Keratinocyte (primary cell): Measurements from ENCODE around the gene CD274. TPM values are rescaled to one million over a fixed set of nuclear protein-coding genes. Genes with fewer than 3 reads are reported as not detected.

Source experiments
- DNase-seq: peaks from one replicate; pipeline ENCODE4 v3.0.0-alpha.2; 2011; ENCODE audit warnings: low read depth, missing footprints, low spot score
- FAIRE-seq: peaks from 2 replicates; lab custom pipeline; 2011; peaks lifted over from hg19 to GRCh38; lab: Jason Lieb, UNC
- H2AFZ ChIP-seq: 2 replicates; pipeline ENCODE4 v1.6.0; 2012; ENCODE audit warnings: low read length, control low read depth, inconsistent platforms; ENCODE audit not compliant: control insufficient read depth
- H3K27ac ChIP-seq: 2 replicates; pipeline ENCODE4 v1.5.1; 2011; ENCODE audit warnings: low read length; ENCODE audit not compliant: control insufficient read depth, insufficient read depth
- H3K27me3 ChIP-seq: 3 replicates; pipeline ENCODE4 v1.6.0; 2011; ENCODE audit warnings: low read length; ENCODE audit not compliant: control insufficient read depth, insufficient read depth; ENCODE audit errors: extremely low read depth
- H3K36me3 ChIP-seq, 2 experiments: 2 replicates in 1 of 2; 3 replicates in 1 of 2; pipeline ENCODE4 v1.5.1; 2011; ENCODE audit warnings: low read length in 2 of 2, mild to moderate bottlenecking in 1 of 2; ENCODE audit not compliant: control insufficient read depth in 2 of 2, insufficient read depth in 2 of 2; ENCODE audit errors: extremely low read depth in 1 of 2
- H3K4me1 ChIP-seq: 3 replicates; pipeline ENCODE4 v1.5.1; 2011; ENCODE audit warnings: low read length; ENCODE audit not compliant: control insufficient read depth, insufficient read depth; ENCODE audit errors: extremely low read depth
- H3K4me2 ChIP-seq: 3 replicates; pipeline ENCODE4 v1.6.0; 2011; ENCODE audit warnings: low read depth, low read length; ENCODE audit not compliant: control insufficient read depth, insufficient read depth; ENCODE audit errors: extremely low read depth
- H3K4me3 ChIP-seq, 3 experiments: fragments of 200-600 bp in 1 of 3; sonication (generic) in 1 of 3; 2 replicates in 2 of 3; 3 replicates in 1 of 3; pipeline ENCODE4 v1.5.1; 2011 to 2016; ENCODE audit warnings: low read length in 3 of 3, mild to moderate bottlenecking in 3 of 3, control low read depth in 2 of 3, inconsistent platforms in 1 of 3, low read depth in 1 of 3, mixed read lengths in 1 of 3, mixed run types in 1 of 3, moderate library complexity in 1 of 3; ENCODE audit not compliant: control insufficient read depth in 2 of 3, insufficient read depth in 2 of 3; ENCODE audit errors: extremely low read depth in 1 of 3
- H3K79me2 ChIP-seq: 2 replicates; pipeline ENCODE4 v1.6.0; 2012; ENCODE audit warnings: low read length; ENCODE audit not compliant: control insufficient read depth, insufficient read depth
- H3K9ac ChIP-seq: 3 replicates; pipeline ENCODE4 v1.6.0; 2011; ENCODE audit warnings: low read length; ENCODE audit not compliant: control insufficient read depth, insufficient read depth; ENCODE audit errors: extremely low read depth
- H3K9me1 ChIP-seq: 3 replicates; pipeline ENCODE4 v1.6.0; 2011; ENCODE audit warnings: low read length; ENCODE audit not compliant: control insufficient read depth, insufficient read depth; ENCODE audit errors: extremely low read depth
- H3K9me3 ChIP-seq: 2 replicates; pipeline ENCODE4 v1.5.1; 2012; ENCODE audit warnings: low read depth, low read length; ENCODE audit not compliant: control insufficient read depth
- H4K20me1 ChIP-seq: 3 replicates; pipeline ENCODE4 v1.6.0; 2011; ENCODE audit warnings: low read length; ENCODE audit not compliant: control insufficient read depth, insufficient read depth; ENCODE audit errors: extremely low read depth
- EZH2 ChIP-seq: IDR thresholded peaks from one replicate; pipeline ENCODE4 v1.6.1; 2012; ENCODE audit warnings: inconsistent platforms, mild to moderate bottlenecking, low read length, moderate library complexity
- dilution Hi-C: fragments of 300-500 bp; cut with MboI; formaldehyde crosslinking; loops from one replicate; pipeline ENCODE4 v1.7.0; 2020; ENCODE audit warnings: low sequenced_read_pairs; ENCODE audit not compliant: extremely low pct_ligation_motif_present
- polyA plus RNA-seq, 5 experiments: library from polyadenylated mRNA; depleted of rRNA in 3 of 5; stranded (reverse) in 3 of 5; stranded (forward) in 1 of 5; unstranded in 1 of 5; fragments of >200 nt; gene quantifications; 1 replicate in 1 of 5; 2 replicates in 3 of 5; 3 replicates in 1 of 5; pipeline versions ENCODE4 v1.2.1 to v1.2.3, GENCODE V29; 2011 to 2012; ENCODE audit warnings: missing spikeins in 2 of 5, low read depth in 1 of 5, low replicate concordance in 1 of 5
- TF ChIP-seq, protein P1 (sequence below), 3 experiments: IDR thresholded peaks in 1 of 3; conservative IDR thresholded peaks in 1 of 3; optimal IDR thresholded peaks in 1 of 3; 2 replicates in 2 of 3; 3 replicates in 1 of 3; pipeline versions ENCODE3 to v1.5.1; 2011; ENCODE audit warnings: low read length in 3 of 3, mild to moderate bottlenecking in 3 of 3, moderate library complexity in 2 of 3, control low read depth in 1 of 3, inconsistent platforms in 1 of 3; ENCODE audit not compliant: insufficient read depth in 2 of 3; ENCODE audit errors: extremely low read depth in 1 of 3

CD274 gene
- polyA plus RNA-seq, 1 donor (not counting 4 experiments of a cell fraction or from before 2014, with no cell fraction given): 36.3 TPM

DNA sequence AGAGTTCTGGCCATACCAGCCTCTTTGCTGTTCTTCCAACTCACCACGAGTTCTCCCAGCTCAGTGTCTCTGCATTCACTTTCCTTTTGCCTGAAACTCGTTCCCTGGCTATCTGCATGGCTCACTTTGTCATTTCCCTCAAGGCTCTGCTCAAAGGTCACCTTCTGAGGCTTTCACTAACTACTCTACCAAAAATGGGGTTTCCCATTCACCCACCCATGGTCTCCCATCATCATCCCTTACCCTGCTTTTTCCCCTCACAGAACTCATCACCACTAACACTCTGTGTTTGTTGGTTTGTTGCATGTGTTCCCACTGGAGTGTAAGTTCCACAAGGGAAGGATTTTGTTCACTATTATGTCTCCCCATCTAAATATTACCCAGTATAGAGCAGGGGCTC is 29.2 kb upstream of the CD274 start:
- H4K20me1 ChIP-seq: no peaks in the 10 kb centered on the region
- no peak overlapping the region for H3K27ac ChIP-seq
- DNase-seq (no peak), FAIRE-seq (no peak)
- H3K36me3 ChIP-seq: peaks cover 0 to 4% of the 10 kb centered on the region in 2 experiments
- H2AFZ ChIP-seq: no peak overlapping the region
- no peak overlapping the region for H3K4me3 ChIP-seq
- H3K9ac ChIP-seq: no peak overlapping the region
- no peaks in the 10 kb centered on the region for H3K4me1 ChIP-seq
- H3K27me3 ChIP-seq: no peaks in the 10 kb centered on the region
- dilution Hi-C loops: no loop called here
- H3K9me3 ChIP-seq: no peaks in the 10 kb centered on the region
- TF ChIP-seq, protein P1, sequence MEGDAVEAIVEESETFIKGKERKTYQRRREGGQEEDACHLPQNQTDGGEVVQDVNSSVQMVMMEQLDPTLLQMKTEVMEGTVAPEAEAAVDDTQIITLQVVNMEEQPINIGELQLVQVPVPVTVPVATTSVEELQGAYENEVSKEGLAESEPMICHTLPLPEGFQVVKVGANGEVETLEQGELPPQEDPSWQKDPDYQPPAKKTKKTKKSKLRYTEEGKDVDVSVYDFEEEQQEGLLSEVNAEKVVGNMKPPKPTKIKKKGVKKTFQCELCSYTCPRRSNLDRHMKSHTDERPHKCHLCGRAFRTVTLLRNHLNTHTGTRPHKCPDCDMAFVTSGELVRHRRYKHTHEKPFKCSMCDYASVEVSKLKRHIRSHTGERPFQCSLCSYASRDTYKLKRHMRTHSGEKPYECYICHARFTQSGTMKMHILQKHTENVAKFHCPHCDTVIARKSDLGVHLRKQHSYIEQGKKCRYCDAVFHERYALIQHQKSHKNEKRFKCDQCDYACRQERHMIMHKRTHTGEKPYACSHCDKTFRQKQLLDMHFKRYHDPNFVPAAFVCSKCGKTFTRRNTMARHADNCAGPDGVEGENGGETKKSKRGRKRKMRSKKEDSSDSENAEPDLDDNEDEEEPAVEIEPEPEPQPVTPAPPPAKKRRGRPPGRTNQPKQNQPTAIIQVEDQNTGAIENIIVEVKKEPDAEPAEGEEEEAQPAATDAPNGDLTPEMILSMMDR (optimal IDR thresholded peaks at IDR 0.05 in 1 of 3, IDR thresholded peaks at IDR 0.05 in 1 of 3, conservative IDR thresholded peaks at IDR 0.05 in 1 of 3; ENCODE audit: extremely low read depth in 1 of 3, insufficient read depth in 2 of 3, low read length in 3 of 3): no peak
- no peak for TF ChIP-seq EZH2
- H3K79me2 ChIP-seq: no peaks in the 10 kb centered on the region
- H3K9me1 ChIP-seq: no peaks in the 10 kb centered on the region
- H3K4me2 ChIP-seq: no peak overlapping the region

DNA sequence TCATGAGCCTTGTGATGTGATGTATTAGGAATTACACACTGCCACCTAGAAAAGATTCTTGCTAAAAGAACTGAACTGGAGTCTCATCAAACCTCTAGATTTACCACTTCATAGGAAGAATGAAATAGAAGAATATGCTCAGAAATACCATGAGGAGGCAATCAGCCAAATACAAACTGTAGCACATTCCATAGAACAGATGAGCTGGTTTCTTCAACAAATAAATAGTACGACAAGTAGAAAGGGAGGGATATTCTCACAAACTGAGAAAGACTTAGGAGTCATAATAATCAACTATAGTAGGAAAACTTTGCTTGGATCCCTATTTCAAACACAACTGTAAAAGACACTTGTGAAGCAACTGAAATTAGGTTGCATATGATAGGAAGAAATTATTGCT is 28.1 kb upstream of the CD274 start:
- Histone ChIP-seq H3K9me3 (no peaks in the 10 kb centered on the region), H3K27me3 (no peaks in the 10 kb centered on the region), H3K9ac (no peak overlapping the region), H3K4me2 (no peak overlapping the region), H3K4me1 (no peaks in the 10 kb centered on the region), H3K9me1 (no peaks in the 10 kb centered on the region), H3K79me2 (no peaks in the 10 kb centered on the region), H3K36me3 (peaks cover 0 to 4% of the 10 kb centered on the region in 2 experiments), H3K4me3 (no peak overlapping the region), H4K20me1 (no peaks in the 10 kb centered on the region), H3K27ac (no peak overlapping the region), H2AFZ (no peak overlapping the region)
- DNase-seq (no peak), FAIRE-seq (no peak)
- TF ChIP-seq EZH2: no peak
- TF ChIP-seq, protein P1 (optimal IDR thresholded peaks at IDR 0.05 in 1 of 3, IDR thresholded peaks at IDR 0.05 in 1 of 3, conservative IDR thresholded peaks at IDR 0.05 in 1 of 3; ENCODE audit: extremely low read depth in 1 of 3, insufficient read depth in 2 of 3, low read length in 3 of 3): no peak
- dilution Hi-C loops: no loop called here
